Measurements from ENCODE around the gene IQCM.

The IQCM gene

DNA sequence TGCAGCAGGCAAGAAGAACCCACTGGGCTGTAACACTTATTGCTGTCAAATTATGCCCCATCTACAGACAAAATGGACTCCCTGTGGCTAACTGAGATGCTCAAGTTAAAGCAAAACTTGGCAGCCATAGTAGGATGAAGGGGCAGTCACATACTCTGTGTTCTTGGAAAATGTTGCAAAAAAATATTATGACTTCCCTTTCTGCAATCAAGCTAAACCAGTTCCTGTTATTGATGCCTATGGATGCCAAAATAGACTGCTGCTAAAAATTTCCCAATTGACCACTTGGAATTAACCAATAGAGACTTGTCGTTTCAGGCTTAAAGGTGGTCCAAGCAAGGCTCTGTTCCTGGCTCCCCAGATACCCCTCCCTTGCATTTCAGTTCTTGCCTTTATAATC is 49.5 kb downstream of the IQCM start:
- no peak for DNase-seq

DNA sequence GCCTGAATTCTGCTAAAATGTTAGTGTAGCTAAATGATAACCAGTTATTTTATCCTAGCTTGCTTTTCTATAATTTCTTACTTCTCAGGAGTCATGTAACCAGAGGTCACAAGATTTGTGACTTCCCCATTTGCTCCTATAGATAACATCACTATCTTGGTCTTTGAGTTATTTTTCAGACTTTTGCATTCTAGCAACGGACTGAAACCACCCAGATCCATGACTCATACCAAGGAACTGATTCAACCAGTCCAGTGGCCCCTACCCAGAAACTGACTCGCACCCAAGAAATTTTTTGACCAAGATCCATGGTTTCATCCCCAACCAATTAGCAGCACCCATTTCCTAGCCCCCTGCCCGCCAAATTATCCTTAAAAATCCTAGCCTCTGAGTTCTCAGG is 50.0 kb downstream of the IQCM start:
- DNase-seq: no peak

DNA sequence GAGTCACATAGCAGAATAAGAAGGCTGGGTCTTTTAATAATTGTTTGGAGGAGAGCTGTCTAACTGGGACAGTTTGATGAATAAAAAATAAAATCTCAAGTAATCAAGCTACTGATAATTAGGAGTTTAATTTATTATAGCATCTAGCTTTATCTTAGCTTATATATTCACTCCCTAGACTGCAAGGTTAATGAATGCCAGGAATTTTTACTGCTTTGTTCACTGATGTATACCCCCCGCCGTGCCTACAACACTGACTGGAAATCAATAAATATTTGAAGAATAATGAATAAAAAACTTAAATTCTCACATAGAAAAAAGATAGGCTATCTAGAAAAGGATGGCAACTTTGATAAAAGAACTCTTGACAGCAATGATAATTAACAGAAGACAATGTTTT is 59.7 kb downstream of the IQCM start:
- DNase-seq: no peak

DNA sequence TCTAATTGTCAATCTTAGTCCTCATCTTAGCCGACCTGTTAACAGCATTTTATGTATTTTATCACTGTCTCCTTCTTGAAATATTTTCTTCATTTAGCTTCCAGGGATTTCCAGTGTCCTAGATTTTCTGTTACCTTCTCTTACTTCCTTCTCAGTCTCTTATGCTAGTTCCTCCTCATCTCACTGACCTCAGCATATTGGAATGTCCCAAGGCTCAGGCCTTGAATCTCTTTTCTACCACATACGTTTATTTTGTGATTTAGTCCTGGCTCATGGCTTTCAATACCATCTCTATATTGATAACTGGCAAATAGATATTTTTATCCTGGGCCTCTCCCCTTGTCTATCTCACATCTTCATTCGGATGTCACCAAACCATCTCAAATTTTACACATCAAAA is 61.1 kb downstream of the IQCM start:
- DNase-seq: no peak

DNA sequence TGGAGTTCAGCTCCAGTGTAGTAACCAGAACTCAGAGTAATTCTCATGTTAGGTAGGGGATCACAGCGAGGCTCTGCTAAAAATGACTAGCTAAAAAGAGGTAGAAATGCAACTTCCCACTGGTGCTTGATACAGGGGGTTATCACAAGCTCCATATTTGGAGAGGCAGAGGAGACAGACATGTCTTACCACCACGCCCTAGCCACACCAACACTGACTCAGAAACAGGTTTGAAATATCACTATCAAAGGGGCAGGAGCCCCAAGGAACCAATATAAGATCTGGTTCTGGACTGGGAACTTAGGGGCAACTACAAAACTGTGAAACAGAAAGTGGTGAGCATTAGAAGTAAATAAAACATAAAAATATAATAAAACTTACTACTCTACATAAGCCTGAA is 62.9 kb downstream of the IQCM start:
- DNase-seq: no peak

DNA sequence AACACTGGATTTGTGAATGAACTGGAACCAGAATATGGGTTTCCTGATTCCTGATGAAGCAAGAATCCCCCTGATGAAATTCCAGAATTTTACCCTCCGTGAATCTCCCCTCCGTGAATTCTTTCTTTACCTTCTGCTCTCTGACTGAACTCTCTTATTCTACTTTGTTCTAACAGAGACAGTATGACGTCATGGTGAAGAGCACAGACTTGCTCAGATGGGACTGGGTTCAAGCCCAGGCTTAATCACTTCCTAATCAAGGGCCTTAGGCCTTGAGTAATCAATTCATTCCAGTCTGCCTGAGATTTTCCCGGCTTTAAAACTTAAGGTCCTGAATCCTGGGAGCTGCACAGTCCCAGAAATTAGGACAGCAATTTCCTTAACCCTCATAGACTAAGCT is 64.5 kb downstream of the IQCM start:
- DNase-seq: no peak

DNA sequence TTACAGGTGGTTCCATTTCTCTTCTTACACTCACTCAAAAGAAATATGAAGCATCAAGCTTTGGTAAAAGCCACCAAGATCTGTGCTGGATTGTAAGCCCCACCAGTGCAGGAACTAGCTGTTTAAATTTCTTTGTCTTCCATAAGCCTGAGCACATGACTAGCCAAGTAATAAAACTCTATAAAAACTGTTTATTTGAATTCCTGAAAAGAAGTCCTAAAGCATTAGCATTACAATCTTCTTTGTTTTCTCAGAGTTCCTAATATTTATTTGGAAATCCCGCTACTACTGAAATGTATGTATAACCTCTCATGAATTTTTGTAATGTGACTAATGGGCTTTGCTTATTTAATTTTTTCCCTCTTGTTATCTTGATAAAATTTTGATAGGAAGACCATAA is 65.9 kb downstream of the IQCM start:
- DNase-seq: no peak

DNA sequence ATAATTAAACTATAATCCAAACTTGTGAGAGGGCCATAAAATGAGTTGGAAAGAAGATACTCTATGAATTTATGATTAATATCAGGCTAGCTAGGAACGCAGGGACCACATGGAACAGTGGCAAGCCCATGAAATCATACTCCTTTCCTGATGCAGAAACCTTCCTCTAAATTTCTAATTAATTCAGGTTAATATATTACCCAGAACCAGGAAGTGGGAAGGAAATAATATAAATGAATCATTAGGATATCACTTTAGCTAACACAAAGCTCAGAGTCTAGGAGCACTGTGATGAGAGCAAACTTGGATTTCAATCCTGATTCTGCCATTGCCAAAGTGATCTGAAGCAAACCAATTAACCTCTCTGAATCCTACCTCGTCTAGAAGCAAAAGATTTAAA is 68.0 kb downstream of the IQCM start:
- DNase-seq: no peak

DNA sequence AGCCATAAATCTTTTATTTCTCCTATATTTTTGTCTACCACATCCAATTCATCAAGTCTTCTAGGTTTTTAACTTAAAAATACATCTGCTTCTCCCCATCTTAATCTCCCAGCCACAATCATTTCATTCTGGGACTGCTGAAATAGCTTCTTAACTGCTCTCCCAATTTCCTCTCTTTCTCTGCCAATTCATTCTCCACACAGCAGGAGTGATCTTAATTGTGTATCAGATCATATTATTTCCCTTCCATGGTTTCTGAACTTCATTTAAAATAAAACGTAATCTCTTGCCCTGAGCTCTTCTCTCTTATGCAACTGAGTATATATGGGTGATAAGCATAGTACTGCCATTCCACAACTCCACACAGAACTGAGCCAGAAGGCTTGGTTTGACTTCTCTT is 69.4 kb downstream of the IQCM start:
- DNase-seq: no peak

DNA sequence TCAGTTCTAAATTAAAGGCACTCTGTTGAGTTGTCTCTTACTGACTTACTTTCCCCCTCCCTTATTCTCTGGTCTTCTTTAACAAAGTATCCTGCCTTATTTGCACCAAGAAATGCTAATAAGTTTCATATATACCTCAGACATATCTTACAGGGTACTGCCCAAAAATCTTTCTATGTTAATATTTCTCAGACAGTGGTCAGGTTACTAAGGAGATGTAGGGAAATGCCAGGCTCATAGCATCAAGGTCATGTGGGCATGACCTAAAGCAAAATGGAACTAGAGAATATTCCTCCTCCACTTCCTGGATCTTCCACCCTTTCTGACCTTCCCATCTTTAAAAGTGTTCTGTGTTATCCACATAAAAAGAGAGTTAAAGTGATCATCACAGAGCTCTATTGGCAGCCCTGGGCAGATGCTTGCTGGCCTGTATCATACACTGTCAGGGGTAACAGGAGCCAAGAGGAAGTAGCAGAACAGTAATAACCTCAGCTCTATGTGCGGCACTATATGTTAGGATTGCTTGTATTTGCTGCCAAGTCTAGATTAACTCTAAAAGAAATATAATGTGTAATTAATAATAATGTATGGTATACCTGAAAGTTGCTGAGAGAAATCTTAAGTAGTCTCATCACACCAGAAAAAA is 74.3 kb downstream of the IQCM start:
- DNase-seq: no peak

DNA sequence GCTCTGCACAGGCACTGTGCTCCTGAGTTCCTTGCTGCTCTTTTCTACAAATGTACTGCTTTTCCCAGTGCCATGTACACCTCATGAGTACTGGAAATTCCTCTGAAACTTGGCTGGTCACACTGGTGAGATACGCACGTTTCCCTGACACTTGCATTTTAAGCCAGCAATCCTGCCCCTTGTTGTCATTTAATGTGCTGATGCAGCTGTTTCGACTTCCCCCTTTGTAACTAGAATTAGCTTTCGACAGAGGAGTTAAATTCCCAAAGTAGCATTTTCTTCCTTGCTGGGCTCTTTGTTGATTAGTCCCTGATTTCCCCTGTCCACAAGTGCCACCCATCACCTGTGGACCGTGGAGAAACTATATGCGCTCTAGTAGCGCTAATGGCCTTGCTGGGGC is 77.5 kb downstream of the IQCM start:
- no peak for DNase-seq

DNA sequence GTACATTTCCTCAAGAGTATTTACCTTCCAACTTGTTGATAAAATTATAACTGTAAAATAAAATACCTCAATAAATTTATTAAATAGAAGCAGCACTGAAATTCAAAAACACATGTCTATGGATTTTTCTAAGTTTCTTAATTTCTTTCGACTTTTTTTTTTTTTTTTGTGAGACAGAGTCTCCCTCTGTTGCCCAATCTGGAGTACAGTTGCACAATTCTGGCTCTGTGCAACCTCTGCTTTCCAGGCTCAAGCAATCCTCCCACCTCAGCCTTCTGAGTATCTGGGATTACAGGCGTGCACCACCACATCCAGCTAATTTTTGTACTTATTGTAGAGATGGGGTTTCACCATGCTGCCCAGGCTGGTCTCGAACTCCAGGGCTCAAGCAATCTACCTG is 79.8 kb downstream of the IQCM start:
- no peak for DNase-seq

DNA sequence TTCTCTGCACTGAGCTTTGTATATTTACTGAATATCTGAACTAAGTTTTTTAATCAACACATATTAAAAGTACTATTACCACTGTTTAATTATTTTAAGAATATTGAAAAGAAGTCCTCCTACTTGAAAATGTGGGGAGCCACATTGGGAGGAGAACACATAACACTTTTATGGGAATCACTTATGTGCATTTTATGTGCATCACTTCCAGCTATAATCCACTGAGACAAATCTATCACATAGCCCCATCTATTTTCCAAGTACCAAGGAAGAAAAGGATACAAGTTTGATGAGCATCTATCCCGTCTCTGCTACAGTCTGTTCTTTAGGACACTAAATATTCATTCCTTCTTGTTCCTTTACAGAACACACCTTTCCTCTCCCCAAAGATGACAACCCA is 87.2 kb downstream of the IQCM start:
- DNase-seq: no peak

DNA sequence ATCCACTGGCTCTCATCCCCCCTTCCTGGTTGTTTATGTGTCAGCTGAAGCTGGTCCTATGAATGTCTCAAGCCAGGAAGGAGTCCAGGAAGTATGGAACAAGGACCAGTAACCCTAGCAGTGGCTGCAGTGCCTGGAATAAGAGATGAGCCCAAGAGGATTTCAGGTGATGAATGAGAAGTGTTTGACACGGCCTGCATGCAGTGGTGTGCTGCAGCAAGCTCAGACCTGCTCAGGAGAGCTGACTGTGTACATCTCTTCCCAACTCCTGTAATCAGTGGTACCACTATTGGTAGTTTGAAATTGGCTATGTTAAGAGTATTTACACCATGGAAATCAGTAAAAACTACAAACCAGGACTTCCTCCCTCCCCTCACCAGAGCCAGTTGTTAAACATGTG is 88.0 kb downstream of the IQCM start:
- DNase-seq: no peak

DNA sequence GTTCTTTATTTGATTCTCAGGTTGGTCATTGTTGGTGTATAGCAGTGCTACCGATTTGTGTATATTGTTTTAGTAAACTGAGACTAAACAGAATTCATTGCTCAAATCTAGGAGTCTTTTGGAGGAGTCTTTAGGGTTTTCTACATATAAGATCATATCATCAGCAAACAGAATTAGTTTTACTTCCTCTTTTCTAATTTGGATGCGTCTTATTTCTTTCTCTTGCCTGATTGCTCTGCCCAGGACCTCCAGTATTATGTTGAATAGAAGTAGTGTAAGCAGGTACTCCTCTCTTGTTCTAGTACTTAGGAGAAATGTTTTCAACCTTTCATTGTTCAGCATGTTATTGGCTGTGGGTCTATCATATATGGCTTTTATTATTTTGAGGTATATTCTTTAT is 92.6 kb downstream of the IQCM start:
- no peak for DNase-seq

DNA sequence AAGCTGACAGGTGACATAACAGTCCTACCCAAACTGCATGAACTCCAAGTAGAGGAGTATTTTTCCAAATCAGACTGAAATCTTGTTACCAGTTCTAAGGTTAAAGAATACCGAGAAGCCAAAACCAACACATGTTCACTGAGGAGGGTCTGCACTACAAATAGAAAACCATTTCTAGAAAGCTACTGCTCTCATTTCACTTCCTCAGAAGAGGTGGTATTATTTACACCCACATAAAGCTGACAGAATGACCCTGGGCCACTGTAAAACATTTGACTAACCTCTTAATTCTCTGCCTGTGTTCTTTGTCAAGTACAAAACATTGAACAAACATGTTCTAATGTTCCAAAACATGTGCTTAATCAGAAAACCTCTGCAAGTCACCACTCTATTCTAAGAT is 95.8 kb downstream of the IQCM start:
- DNase-seq: no peak

DNA sequence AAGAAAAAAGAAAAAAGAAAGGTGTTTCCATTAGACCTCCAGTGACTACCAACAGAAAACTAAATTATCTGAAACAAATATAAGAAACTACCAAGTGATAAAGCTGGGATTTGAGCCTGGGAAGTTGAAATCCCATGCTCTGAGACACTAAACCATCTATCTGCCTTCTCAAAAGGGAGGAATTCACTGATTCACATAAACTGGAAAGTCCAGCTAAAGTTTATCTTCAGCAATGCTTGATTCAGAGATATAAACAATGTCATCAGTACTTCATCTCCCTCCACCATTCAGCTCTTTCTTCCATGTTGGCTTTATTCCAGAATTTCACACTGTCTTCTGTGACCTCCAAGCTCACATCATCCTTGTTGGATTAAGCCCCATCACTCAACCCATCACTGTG is 96.3 kb downstream of the IQCM start:
- no peak for DNase-seq

DNA sequence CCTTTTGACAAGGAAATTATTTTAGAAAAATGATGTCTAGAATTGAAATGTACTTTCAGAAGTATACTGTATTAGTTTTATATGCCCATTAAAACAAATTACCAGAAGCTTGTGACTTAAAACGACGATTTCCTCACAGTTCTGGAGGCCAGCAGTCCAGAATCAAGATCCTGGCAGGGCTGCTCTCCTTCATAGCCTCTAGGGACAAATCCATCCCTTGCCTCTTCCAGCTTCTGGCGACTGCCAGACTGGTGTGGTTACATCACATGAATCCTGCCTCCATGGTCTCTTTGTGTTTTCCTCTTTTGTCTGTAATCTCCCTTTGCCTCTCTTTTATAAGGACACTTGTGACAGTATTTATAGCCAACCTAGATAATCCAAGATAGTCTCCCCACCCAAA is 97.1 kb downstream of the IQCM start:
- DNase-seq: no peak

DNA sequence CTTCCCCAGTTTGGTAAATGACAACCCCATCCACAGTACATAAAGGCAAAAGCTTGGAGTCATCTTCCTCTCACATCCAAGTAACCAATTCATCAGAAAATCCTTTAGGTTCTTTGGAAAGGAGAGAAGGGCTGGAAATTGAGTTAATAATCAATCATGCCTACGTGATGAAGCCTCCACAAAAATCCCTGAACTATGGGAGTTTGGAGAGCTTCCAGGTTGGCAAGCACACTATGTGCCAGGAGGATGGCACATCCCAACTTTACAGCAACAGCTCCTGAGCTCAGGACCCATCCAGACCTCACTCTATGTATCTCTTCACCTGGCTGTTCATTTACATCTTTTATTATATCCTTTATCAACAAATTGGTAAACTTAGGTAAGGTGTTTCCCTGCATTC is 98.9 kb downstream of the IQCM start:
- DNase-seq: no peak

DNA sequence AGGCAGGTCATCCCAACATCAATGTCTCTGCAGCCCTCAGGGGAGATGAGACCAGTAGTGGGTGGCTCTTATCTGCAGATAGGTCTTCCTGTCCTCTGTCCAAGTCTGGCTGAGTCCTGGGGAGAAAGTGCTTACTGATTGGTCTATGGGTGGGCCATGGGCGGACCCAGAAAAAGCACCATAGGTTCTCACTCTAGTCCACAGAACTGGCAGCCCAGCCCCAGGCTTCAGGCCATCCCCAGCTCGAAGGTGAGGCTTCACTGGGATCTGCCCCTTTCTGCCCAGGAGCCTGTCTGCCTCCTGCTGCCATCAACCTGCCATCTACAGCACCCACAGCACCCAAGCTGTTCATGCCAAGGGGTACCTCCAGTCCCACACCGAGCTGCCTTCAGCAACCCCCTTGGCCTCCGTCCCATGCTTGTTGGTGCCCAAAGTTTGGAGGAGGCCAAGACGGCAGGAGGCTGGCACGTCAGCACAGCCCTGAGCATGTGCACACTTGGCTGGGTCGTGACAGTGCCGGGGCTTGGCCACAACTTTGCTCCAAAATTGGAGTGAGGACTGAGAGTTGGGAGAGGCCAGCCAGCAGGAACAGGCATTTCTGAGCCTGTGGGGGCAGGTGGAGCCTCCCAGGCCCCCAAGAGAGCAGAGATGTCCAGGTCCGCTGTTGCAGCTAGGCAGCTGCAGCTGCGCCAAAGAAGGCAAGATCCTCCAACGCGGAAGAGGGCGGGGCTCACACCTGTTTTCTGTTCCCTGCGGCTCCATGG is 99.6 kb downstream of the IQCM start:
- no peak for DNase-seq

DNA sequence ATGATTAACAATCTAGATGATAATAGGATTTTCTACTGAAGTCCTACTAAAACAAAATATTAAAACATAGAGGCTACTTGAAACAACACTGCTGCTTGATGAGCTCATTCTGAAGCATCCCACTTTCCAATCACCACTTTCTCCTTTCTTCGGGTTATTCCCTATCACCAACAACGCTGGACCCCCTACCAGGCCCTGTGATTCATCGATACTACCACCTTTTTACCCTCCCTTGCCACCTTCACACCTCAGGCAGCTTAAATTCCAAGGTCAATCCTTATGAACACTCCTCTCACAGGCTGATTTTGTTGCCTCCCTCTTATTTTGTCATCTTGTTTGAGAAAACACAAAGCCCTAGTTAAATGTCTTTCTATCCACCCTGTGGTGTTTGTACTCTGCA is 102.6 kb downstream of the IQCM start:
- no peak for DNase-seq

DNA sequence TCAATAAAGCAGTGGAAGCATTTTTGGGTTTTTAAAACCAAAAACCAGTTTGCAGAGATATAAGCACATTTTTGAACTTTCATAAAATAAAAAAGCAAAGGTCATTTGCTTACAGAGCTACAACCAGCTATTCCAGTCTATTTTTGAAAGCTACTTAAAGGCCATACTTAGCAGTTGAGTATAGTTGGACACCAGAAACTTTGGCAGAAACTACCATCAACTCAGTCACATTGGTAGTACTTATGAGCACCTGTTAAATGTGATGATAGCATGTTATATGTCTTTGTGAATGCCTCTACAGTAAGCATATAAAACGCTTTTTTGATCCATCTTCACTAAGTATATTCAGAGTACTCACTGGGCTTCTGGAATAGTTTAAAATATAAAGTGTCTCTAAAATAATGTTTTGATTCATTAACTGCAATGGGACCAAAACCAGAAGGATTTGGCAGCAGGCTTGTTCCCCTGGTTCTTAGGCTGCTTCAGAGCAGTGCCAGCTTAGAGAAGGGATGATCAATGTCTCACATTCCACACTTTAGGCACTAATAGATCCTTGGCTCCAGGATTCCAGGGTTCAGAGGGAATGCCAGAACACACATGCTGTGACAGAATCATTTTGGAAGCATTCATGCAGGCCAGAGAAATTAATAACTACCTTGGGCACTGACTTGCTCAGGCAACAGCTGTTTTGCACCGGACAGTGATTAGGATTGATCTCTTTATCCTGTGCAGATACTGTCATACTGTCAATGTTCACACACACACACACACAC is 103.9 kb downstream of the IQCM start:
- no peak for DNase-seq

DNA sequence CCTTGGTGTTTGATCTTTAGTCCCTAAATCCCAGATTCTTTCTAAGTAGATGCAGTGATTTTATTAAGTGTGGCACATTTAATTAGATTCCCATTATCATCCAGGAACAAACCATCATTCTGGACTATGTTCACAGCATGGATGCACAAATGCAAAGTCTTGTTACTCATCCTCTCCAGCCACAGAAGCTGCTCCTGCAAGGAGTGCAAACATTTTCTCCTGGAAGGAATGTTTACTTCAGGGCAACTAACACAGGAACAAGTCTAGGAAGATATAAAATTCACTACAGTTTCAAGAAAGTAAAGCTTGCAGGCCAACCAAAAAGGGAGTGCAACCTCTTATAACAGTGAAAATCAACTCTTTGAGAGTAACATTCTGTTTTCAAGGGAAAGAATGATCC is 106.0 kb downstream of the IQCM start:
- no peak for DNase-seq

DNA sequence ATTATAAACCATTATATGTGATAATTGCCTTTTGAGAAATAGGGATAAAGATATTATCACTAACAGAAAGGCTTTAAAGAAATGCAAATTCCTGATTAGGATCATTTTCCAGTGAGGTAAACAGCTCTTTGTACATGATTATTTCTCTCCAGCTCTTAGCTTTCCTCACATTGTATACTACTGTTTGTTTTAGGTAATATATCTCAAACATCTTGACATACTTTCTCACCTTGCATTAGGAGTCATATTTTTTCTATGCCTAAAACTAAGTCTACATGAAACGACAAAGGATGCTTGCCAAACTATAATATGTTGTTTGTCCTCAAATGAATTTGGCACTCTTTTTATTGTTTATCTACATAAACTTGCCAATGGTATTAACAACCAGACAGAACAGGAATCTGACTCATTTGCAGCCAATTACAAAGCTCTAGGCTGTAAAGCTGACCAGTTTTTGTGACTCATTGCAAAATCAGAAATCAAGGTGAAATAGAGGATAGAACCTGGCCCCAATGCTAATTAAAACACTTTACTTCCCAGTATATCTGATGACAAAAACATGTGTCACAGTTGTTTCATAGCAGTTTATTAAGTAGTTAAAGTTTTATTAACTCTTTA is 107.0 kb downstream of the IQCM start:
- no peak for DNase-seq
